HG03196 (cell line): ENCODE measurements around the gene SLCO6A1.

ENCODE experiments used
- ATAC-seq: cut with Tn5 transposase; IDR thresholded peaks from one replicate; pipeline ENCODE4 v1.9.1; 2021; ENCODE audit not compliant: unreplicated experiment

Gene SLCO6A1

GRCh38 chr5:102453716-102454115, 45.1 kb downstream of the SLCO6A1 start:
- peak; percentile 91 for ATAC-seq

- no peak for ATAC-seq
Measured at GRCh38 chr5:102451082-102451481, 47.7 kb downstream of the SLCO6A1 start.

- ATAC-seq = no peak
Measured at GRCh38 chr5:102450313-102450990, 48.3 kb downstream of the SLCO6A1 start.

- no peak for ATAC-seq
Measured at GRCh38 chr5:102433473-102433872, 65.3 kb downstream of the SLCO6A1 start.

- ATAC-seq = no peak
Measured at GRCh38 chr5:102421647-102422046, 77.2 kb downstream of the SLCO6A1 start.

- no peak for ATAC-seq
Measured at GRCh38 chr5:102418531-102418930, 80.3 kb downstream of the SLCO6A1 start.

- ATAC-seq = no peak
Measured at GRCh38 chr5:102414448-102414847, 84.4 kb downstream of the SLCO6A1 start.

- ATAC-seq = no peak
Measured at GRCh38 chr5:102388235-102388634, 110.6 kb downstream of the SLCO6A1 start.

GRCh38 chr5:102385365-102385764, 113.4 kb downstream of the SLCO6A1 start:
- ATAC-seq = no peak

GRCh38 chr5:102380174-102380573, 118.6 kb downstream of the SLCO6A1 start:
- no peak for ATAC-seq

- ATAC-seq = no peak
Measured at GRCh38 chr5:102375876-102376275, 122.9 kb downstream of the SLCO6A1 start.

- no peak for ATAC-seq
Measured at GRCh38 chr5:102375272-102375671, 123.5 kb downstream of the SLCO6A1 start.

GRCh38 chr5:102368392-102368791, 130.4 kb downstream of the SLCO6A1 start:
- ATAC-seq = no peak

GRCh38 chr5:102341681-102342288, 157.0 kb downstream of the SLCO6A1 start:
- ATAC-seq = no peak

GRCh38 chr5:102324714-102325113, 174.1 kb downstream of the SLCO6A1 start:
- no peak for ATAC-seq
